HepG2 (cell line): ENCODE data around the gene NPHP4. TPM values are rescaled to one million over a fixed set of nuclear protein-coding genes. Genes with fewer than 3 reads are reported as not detected.

Experiments used
- ATAC-seq: fragments of 200-7000 bp; cut with Tn5 transposase; 3 replicates; pipeline ENCODE4 v1.9.1; 2020; ENCODE audit warnings: mild to moderate bottlenecking, moderate library complexity
- BruUV-seq: library from RNA; stranded (reverse); fragments of 400-500 nt; replicated peaks from 2 replicates; lab custom pipeline; 2021; lab: Mats Ljungman, UMichigan
- CTCF ChIA-PET: fragments of 300-600 bp; formaldehyde crosslinking; extraction: SDS; loops from one replicate; lab custom pipeline; 2021; ENCODE audit warnings: low total read pairs, inconsistent platforms, low intra/inter-chr PET ratio; lab: Yijun Ruan, JAX
- POLR2A ChIA-PET: fragments of 350-600 bp; sonication (Branson Sonifier 250); formaldehyde crosslinking; loops from one replicate; lab custom pipeline; 2020; ENCODE audit warnings: antibody characterized with exemption, inconsistent platforms; lab: Yijun Ruan, JAX
- DNase-seq: peaks from one replicate; pipeline ENCODE4 v3.0.0-alpha.2; 2015; ENCODE audit warnings: low spot score
- FAIRE-seq: peaks from 3 replicates; lab custom pipeline; 2011; peaks lifted over from hg19 to GRCh38; lab: Jason Lieb, UNC
- H2AFZ ChIP-seq: one replicate; pipeline ENCODE4 v1.6.1; 2011; ENCODE audit warnings: low read length, inconsistent platforms
- H3K27ac ChIP-seq: fragments of 300-600 bp; 3 replicates; pipeline ENCODE4 v1.8.0; 2011; ENCODE audit warnings: mixed run types, mild to moderate bottlenecking, mixed read lengths, low read length, inconsistent platforms; ENCODE audit not compliant: insufficient read depth; ENCODE audit errors: extremely low read length
- H3K27me3 ChIP-seq, 2 experiments: fragments of 200-600 bp in 1 of 2; 2 replicates in 1 of 2; 3 replicates in 1 of 2; pipeline versions ENCODE4 v1.6.0 to v1.8.0; 2011; ENCODE audit warnings: low read length in 2 of 2, mild to moderate bottlenecking in 2 of 2, moderate library complexity in 2 of 2, inconsistent platforms in 1 of 2; ENCODE audit not compliant: insufficient read depth in 2 of 2, control insufficient read depth in 1 of 2
- H3K36me3 ChIP-seq, 2 experiments: fragments of 200-600 bp in 1 of 2; replicated peaks in 1 of 2; 2 replicates in 1 of 2; 3 replicates in 1 of 2; pipeline versions ENCODE4 v1.5.1 to v1.8.0; 2011; ENCODE audit warnings: low read length in 2 of 2, inconsistent platforms in 1 of 2; ENCODE audit not compliant: insufficient read depth in 2 of 2, control insufficient read depth in 1 of 2
- H3K4me1 ChIP-seq: 2 replicates; pipeline ENCODE4 v1.5.1; 2012; ENCODE audit warnings: low read length, inconsistent platforms; ENCODE audit not compliant: insufficient read depth
- H3K4me2 ChIP-seq: 2 replicates; pipeline ENCODE4 v1.6.0; 2011; ENCODE audit warnings: low read depth, low read length, inconsistent platforms
- H3K4me3 ChIP-seq, 3 experiments: fragments of 200-600 bp in 1 of 3; sonication (generic), shearing (Covaris generic) in 1 of 3; replicated peaks in 1 of 3; 2 replicates each; pipeline ENCODE4 v1.5.1; 2011 to 2016; ENCODE audit warnings: low read length in 3 of 3, inconsistent platforms in 2 of 3, low read depth in 2 of 3, mild to moderate bottlenecking in 2 of 3, control low read depth in 1 of 3, mixed read lengths in 1 of 3; ENCODE audit not compliant: insufficient read depth in 1 of 3
- H3K79me2 ChIP-seq: one replicate; pipeline ENCODE4 v1.6.1; 2011; ENCODE audit warnings: low read length, inconsistent platforms; ENCODE audit not compliant: insufficient read depth
- H3K9ac ChIP-seq: 2 replicates; pipeline ENCODE4 v1.6.0; 2011; ENCODE audit warnings: mild to moderate bottlenecking, low read depth, low read length, inconsistent platforms; ENCODE audit not compliant: insufficient read depth
- H3K9me3 ChIP-seq: 2 replicates; pipeline ENCODE4 v1.5.1; 2012; ENCODE audit warnings: mild to moderate bottlenecking, low read length
- H4K20me1 ChIP-seq: 2 replicates; pipeline ENCODE4 v1.6.0; 2011; ENCODE audit warnings: inconsistent platforms, mild to moderate bottlenecking, low read length, moderate library complexity; ENCODE audit not compliant: insufficient read depth
- ARNT2 ChIP-seq: sonication (generic); formaldehyde crosslinking; IDR thresholded peaks from 2 replicates; pipeline ENCODE4 v1.8.0; 2022; ENCODE audit warnings: mild to moderate bottlenecking, low read depth, missing genetic modification reagents, moderate library complexity
- CREB1 ChIP-seq, 2 experiments: fragments of 450-650 bp in 1 of 2; IDR thresholded peaks; 2 replicates each; pipeline ENCODE4 v1.6.1; 2016 to 2017; ENCODE audit warnings: control low read depth in 1 of 2, mild to moderate bottlenecking in 1 of 2, missing compliant biosample characterization in 1 of 2, missing genetic modification characterization in 1 of 2
- MTF2 ChIP-seq: sonication (generic); formaldehyde crosslinking; IDR thresholded peaks from 2 replicates; pipeline ENCODE4 v1.5.0; 2020; ENCODE audit warnings: missing genetic modification reagents, borderline replicate concordance
- MXI1 ChIP-seq: IDR thresholded peaks from 3 replicates; pipeline ENCODE4 v1.6.1; 2012; ENCODE audit warnings: low read depth, low read length, inconsistent platforms, borderline replicate concordance
- NFYB ChIP-seq: sonication (generic); formaldehyde crosslinking; IDR thresholded peaks from 2 replicates; pipeline ENCODE4 v1.4.0; 2020; ENCODE audit warnings: missing genetic modification reagents
- RBFOX2 ChIP-seq: fragments of 200-400 bp; formaldehyde crosslinking; IDR thresholded peaks from 2 replicates; pipeline ENCODE4 v1.6.1; 2017; ENCODE audit warnings: low read depth, mild to moderate bottlenecking, low read length
- TMF1 ChIP-seq: sonication (generic); formaldehyde crosslinking; IDR thresholded peaks from 2 replicates; pipeline ENCODE4 v1.8.1; 2022; ENCODE audit warnings: low read depth, missing genetic modification reagents
- ZNF317 ChIP-seq: sonication (generic); formaldehyde crosslinking; IDR thresholded peaks from 2 replicates; pipeline ENCODE4 v1.5.0; 2020; ENCODE audit warnings: mild to moderate bottlenecking, missing genetic modification reagents
- WGBS: methylation state at CpG from one replicate; pipeline ENCODE4 v1.1.6; 2017; ENCODE audit warnings: low lambda C conversion rate; 5-methylcytosine and 5-hydroxymethylcytosine counted together
- in situ Hi-C: cut with HindIII; loops from 2 replicates; pipeline ENCODE4 v1.10.0; 2017; ENCODE audit warnings: low pct_unique_long_range_greater_than_20kb; ENCODE audit not compliant: extremely low pct_ligation_motif_present
- intact Hi-C: fragments of 100-400 bp; cut with micrococcal nuclease; formaldehyde crosslinking; loops from one replicate; pipeline ENCODE4 v1.10.0; 2022; ENCODE audit not compliant: unreplicated experiment
- polyA plus RNA-seq, 8 experiments: library from polyadenylated mRNA; depleted of rRNA in 3 of 8; stranded (reverse) in 7 of 8; unstranded in 1 of 8; fragments of >200 nt; fragmentation: Illumina TruSeq in 4 of 8; extraction: Trizol in 4 of 8; gene quantifications; 2 replicates each; pipeline versions ENCODE4 v1.2.1 to v1.2.3, GENCODE V29; 2011 to 2016; ENCODE audit warnings: low read depth in 4 of 8, missing spikeins in 1 of 8, mixed read lengths in 1 of 8; ENCODE audit not compliant: insufficient read depth in 1 of 8
- total RNA-seq, 5 experiments: library from RNA; depleted of rRNA; stranded (reverse); fragments of >200 nt; fragmentation: Illumina TruSeq; extraction: Trizol; gene quantifications; 2 replicates each; pipeline ENCODE4 v1.2.3, GENCODE V29; 2016; ENCODE audit warnings: low read depth in 1 of 5
- TF ChIP-seq, protein P1 (sequence below): sonication (generic); formaldehyde crosslinking; IDR thresholded peaks from 2 replicates; pipeline ENCODE4 v1.4.0; 2020; ENCODE audit warnings: mild to moderate bottlenecking, missing genetic modification reagents

NPHP4 gene
- total and polyA plus RNA-seq, 2 of the 13 experiments (the other 11 are each of a cell fraction or from before 2014, with no cell fraction given), result 4.4 to 6.8 TPM

DNA sequence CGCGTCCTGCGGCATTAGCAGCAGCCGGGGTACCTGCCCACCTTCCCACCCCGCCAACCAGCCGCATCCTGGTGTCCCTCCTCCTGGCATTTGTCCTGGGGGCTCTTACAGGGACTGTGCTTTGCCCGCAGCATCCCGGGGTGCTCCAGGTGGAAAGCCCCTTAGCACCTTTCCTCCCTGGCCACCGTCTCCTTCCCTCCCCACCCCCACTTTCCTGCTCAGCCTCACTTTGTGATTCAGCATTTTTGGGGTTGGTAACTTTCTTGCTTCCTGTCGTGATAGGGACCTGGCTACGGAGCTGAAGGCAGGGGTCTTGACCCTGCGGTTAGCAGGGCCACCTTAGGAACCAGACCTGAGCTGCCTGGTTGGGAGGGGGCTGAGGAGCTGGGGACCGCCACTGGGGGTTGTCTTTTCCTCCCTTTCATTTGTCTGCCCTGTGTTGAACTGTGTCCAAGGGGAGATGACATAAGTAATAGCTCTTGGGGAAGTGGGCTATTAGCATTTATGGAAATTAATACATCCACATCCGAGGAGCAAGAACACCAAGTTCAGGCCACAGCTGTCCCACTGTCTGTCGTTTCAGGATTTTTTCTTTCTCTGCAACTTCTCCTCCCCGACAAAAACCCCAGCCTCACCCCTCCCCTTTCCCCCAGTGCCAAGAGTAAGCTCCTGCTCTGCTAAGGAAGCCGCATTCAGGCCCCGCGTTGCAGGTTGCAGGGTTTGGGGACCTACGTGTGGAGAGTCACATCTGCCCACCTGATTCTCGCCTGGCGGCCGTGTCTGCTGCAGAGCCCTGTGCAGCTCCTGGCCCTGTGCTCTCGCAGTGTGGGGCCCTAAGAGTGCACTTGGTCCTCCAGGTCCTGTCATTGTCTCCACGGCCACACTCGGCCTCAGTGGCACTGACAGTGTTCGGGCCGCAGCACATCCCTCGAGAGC, 1.6 kb upstream of the NPHP4 start:
- peaks cover 42% of the 10 kb centered on the region for H3K4me1 ChIP-seq
- peak overlapping the region; percentile 39; the same call in 1 of the 2 replicates for H3K9ac ChIP-seq
- H3K79me2 ChIP-seq, result peaks cover 11% of the 10 kb centered on the region
- H3K4me3 ChIP-seq, result peak overlapping the region; percentile 58 to 89 (median 69)
- no peak for FAIRE-seq
- H4K20me1 ChIP-seq, result no peaks in the 10 kb centered on the region
- H3K27me3 ChIP-seq, result no peaks in the 10 kb centered on the region
- peak overlapping the region; percentile 98 for H3K4me2 ChIP-seq
- ChIA-PET POLR2A (interaction anchor here (1.7 kb wide), 1 partner anchor 9 kb away, joined by 15 read pairs; no protein-coding TSS in a partner anchor), CTCF (no interaction called here)
- WGBS, result 45% methylated on average over 16 of the region's 29 CpGs
- no TSS peak for BruUV-seq
- intact Hi-C loops, result no loop called here
- H3K36me3 ChIP-seq, result no peaks in the 10 kb centered on the region
- no peak for DNase-seq
- H3K27ac ChIP-seq, result no peak overlapping the region
- no peak for ATAC-seq
- TF ChIP-seq NFYB (CRISPR knock-in tag) (no peak), ZNF317 (CRISPR knock-in tag) (no peak), RBFOX2 (no peak), ARNT2 (CRISPR knock-in tag) (0 out of 2 replicates have a peak, but pooled peaks have one; percentile 31), MTF2 (CRISPR knock-in tag) (no peak), CREB1 (IDR thresholded peaks at IDR 0.05) (no peak), CREB1 (CRISPR knock-in tag; IDR thresholded peaks at IDR 0.05) (no peak), MXI1 (no peak), TMF1 (CRISPR knock-in tag) (no peak)
- TF ChIP-seq, protein P1, sequence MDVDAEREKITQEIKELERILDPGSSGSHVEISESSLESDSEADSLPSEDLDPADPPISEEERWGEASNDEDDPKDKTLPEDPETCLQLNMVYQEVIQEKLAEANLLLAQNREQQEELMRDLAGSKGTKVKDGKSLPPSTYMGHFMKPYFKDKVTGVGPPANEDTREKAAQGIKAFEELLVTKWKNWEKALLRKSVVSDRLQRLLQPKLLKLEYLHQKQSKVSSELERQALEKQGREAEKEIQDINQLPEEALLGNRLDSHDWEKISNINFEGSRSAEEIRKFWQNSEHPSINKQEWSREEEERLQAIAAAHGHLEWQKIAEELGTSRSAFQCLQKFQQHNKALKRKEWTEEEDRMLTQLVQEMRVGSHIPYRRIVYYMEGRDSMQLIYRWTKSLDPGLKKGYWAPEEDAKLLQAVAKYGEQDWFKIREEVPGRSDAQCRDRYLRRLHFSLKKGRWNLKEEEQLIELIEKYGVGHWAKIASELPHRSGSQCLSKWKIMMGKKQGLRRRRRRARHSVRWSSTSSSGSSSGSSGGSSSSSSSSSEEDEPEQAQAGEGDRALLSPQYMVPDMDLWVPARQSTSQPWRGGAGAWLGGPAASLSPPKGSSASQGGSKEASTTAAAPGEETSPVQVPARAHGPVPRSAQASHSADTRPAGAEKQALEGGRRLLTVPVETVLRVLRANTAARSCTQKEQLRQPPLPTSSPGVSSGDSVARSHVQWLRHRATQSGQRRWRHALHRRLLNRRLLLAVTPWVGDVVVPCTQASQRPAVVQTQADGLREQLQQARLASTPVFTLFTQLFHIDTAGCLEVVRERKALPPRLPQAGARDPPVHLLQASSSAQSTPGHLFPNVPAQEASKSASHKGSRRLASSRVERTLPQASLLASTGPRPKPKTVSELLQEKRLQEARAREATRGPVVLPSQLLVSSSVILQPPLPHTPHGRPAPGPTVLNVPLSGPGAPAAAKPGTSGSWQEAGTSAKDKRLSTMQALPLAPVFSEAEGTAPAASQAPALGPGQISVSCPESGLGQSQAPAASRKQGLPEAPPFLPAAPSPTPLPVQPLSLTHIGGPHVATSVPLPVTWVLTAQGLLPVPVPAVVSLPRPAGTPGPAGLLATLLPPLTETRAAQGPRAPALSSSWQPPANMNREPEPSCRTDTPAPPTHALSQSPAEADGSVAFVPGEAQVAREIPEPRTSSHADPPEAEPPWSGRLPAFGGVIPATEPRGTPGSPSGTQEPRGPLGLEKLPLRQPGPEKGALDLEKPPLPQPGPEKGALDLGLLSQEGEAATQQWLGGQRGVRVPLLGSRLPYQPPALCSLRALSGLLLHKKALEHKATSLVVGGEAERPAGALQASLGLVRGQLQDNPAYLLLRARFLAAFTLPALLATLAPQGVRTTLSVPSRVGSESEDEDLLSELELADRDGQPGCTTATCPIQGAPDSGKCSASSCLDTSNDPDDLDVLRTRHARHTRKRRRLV (CRISPR knock-in tag), result no peak
- no peak overlapping the region for H2AFZ ChIP-seq
- H3K9me3 ChIP-seq, result no peaks in the 10 kb centered on the region
- in situ Hi-C loops, result no loop called here
